HepG2 (cell line): ENCODE results near the gene QSOX2.

Source experiments
- CTCF ChIP-seq: sonication (generic); formaldehyde crosslinking; IDR thresholded peaks from 2 replicates; pipeline ENCODE4 v1.5.0; 2020; ENCODE audit warnings: mild to moderate bottlenecking, missing genetic modification reagents, moderate library complexity
- TF ChIP-seq, protein P1 (sequence below): sonication (generic); formaldehyde crosslinking; conservative IDR thresholded peaks from 2 replicates; pipeline ENCODE4 v1.8.0; 2022; ENCODE audit warnings: low read depth, missing genetic modification reagents

DNA sequence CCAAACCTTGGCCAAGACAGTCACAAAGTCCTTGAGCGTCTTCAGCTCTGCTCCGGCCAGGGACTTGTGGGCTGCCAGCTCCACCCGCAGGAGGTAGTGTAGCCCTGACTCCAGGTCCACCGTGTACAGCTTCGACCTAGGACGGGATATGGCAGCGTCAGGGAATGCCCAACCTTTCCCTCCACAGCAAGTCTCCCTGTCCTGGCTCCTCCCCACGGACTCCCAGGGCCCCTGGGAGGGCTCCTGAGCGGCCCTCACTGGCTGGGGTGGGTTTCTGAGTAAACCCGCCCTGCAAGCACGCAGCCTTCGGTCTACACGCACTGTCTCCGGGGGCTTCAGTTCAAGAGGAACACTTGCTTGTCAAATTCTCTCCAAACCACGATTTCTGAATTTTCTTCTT is 26.9 kb downstream of the QSOX2 start:
- TF ChIP-seq CTCF (CRISPR knock-in tag) = no peak
- TF ChIP-seq, protein P1, sequence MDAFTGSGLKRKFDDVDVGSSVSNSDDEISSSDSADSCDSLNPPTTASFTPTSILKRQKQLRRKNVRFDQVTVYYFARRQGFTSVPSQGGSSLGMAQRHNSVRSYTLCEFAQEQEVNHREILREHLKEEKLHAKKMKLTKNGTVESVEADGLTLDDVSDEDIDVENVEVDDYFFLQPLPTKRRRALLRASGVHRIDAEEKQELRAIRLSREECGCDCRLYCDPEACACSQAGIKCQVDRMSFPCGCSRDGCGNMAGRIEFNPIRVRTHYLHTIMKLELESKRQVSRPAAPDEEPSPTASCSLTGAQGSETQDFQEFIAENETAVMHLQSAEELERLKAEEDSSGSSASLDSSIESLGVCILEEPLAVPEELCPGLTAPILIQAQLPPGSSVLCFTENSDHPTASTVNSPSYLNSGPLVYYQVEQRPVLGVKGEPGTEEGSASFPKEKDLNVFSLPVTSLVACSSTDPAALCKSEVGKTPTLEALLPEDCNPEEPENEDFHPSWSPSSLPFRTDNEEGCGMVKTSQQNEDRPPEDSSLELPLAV (CRISPR knock-in tag) = no peak
